Measurements from ENCODE around the gene IL17RD.

DNA sequence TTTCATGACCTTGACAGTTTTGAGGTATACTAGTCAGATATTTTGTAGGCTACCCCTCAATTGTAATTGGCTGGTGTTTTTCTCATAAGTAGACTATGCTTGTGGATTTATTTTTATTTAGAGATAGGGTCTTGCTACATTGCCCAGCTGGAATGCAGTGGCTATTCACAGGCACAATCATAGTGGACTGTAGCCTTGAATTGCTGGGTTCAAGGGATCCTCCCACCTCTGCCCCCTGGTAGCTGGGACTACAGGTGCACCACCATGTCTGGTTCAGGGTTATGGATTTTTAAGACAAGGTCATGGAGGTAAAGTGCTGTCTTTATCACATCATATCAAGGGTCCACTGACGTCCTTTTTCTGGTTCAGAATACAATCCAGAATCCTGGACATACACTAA is 10.9 kb upstream of the IL17RD start:
- TF ChIP-seq, protein P1, sequence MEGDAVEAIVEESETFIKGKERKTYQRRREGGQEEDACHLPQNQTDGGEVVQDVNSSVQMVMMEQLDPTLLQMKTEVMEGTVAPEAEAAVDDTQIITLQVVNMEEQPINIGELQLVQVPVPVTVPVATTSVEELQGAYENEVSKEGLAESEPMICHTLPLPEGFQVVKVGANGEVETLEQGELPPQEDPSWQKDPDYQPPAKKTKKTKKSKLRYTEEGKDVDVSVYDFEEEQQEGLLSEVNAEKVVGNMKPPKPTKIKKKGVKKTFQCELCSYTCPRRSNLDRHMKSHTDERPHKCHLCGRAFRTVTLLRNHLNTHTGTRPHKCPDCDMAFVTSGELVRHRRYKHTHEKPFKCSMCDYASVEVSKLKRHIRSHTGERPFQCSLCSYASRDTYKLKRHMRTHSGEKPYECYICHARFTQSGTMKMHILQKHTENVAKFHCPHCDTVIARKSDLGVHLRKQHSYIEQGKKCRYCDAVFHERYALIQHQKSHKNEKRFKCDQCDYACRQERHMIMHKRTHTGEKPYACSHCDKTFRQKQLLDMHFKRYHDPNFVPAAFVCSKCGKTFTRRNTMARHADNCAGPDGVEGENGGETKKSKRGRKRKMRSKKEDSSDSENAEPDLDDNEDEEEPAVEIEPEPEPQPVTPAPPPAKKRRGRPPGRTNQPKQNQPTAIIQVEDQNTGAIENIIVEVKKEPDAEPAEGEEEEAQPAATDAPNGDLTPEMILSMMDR (IDR thresholded peaks at IDR 0.05): no peak
- no peak for TF ChIP-seq POLR2AphosphoS5 (IDR thresholded peaks at IDR 0.05)
